GM18526 (cell line): Measurements from ENCODE around the gene ASXL3.

Experiments used
- POLR2A ChIP-seq: IDR thresholded peaks from 3 replicates; pipeline ENCODE4 v1.6.1; 2011; ENCODE audit not compliant: insufficient read length; ENCODE audit errors: extremely low read depth

ASXL3 gene

GRCh38 chr18:33669589-33669988 is 91.6 kb downstream of the ASXL3 start:
- no peak for TF ChIP-seq POLR2A

GRCh38 chr18:33670029-33670428 is 92.0 kb downstream of the ASXL3 start:
- TF ChIP-seq POLR2A = no peak

GRCh38 chr18:33673689-33674088 is 95.7 kb downstream of the ASXL3 start:
- TF ChIP-seq POLR2A = no peak

- TF ChIP-seq POLR2A = no peak
These were observed 98.6 kb downstream of the ASXL3 start for GRCh38 chr18:33676593-33676992.

GRCh38 chr18:33677891-33678290 is 99.9 kb downstream of the ASXL3 start:
- no peak for TF ChIP-seq POLR2A

GRCh38 chr18:33682436-33682835 is 104.4 kb downstream of the ASXL3 start:
- no peak for TF ChIP-seq POLR2A

GRCh38 chr18:33694593-33694992 is 116.6 kb downstream of the ASXL3 start:
- TF ChIP-seq POLR2A = no peak

- TF ChIP-seq POLR2A = no peak
These were observed 118.5 kb downstream of the ASXL3 start for GRCh38 chr18:33696332-33697162.

GRCh38 chr18:33697498-33697897 is 119.5 kb downstream of the ASXL3 start:
- no peak for TF ChIP-seq POLR2A

- TF ChIP-seq POLR2A = no peak
These were observed 121.4 kb downstream of the ASXL3 start for GRCh38 chr18:33699372-33699771.

GRCh38 chr18:33700513-33700976 is 122.5 kb downstream of the ASXL3 start:
- TF ChIP-seq POLR2A = no peak

- no peak for TF ChIP-seq POLR2A
These were observed 124.6 kb downstream of the ASXL3 start for GRCh38 chr18:33702625-33703024.

GRCh38 chr18:33706391-33706790 is 128.4 kb downstream of the ASXL3 start:
- TF ChIP-seq POLR2A = no peak

GRCh38 chr18:33708876-33709275 is 130.9 kb downstream of the ASXL3 start:
- no peak for TF ChIP-seq POLR2A

GRCh38 chr18:33710269-33710668 is 132.2 kb downstream of the ASXL3 start:
- no peak for TF ChIP-seq POLR2A

GRCh38 chr18:33711514-33711913 is 133.5 kb downstream of the ASXL3 start:
- TF ChIP-seq POLR2A = no peak

GRCh38 chr18:33712719-33713118 is 134.7 kb downstream of the ASXL3 start:
- no peak for TF ChIP-seq POLR2A
